ENCODE results near the gene HSPBP1. TPM values are rescaled to one million over a fixed set of nuclear protein-coding genes. Genes with fewer than 3 reads are reported as not detected.

The HSPBP1 gene
- total and polyA plus RNA-seq, 9 of the 15 experiments (the other 6 are each of a cell fraction or from before 2014, with no cell fraction given) = 0.83 to 81.3 (median 21.8) TPM

DNA sequence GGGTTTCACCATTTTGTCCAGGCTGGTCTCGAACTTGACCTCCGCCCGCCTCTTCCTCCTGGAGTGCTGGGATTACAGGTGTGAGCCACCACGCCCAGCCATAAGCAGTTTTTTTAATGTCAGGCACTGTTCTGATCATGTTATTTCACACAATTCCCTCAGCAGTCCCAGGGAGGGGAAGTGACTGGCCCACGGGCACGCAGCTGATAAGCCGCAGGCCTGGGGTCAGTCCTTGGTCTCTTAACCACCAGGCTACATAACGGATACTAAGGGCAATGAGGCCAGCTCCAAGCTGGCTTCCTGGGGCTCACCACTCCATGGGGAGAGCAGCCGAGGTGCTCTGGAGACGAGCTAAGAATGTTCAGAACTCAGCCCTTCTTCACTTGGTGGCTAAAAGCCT, 17.4 kb upstream of the HSPBP1 start (continued):
- TF ChIP-seq, protein P1, sequence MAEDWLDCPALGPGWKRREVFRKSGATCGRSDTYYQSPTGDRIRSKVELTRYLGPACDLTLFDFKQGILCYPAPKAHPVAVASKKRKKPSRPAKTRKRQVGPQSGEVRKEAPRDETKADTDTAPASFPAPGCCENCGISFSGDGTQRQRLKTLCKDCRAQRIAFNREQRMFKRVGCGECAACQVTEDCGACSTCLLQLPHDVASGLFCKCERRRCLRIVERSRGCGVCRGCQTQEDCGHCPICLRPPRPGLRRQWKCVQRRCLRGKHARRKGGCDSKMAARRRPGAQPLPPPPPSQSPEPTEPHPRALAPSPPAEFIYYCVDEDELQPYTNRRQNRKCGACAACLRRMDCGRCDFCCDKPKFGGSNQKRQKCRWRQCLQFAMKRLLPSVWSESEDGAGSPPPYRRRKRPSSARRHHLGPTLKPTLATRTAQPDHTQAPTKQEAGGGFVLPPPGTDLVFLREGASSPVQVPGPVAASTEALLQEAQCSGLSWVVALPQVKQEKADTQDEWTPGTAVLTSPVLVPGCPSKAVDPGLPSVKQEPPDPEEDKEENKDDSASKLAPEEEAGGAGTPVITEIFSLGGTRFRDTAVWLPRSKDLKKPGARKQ (CRISPR knock-in tag; IDR thresholded peaks at IDR 0.05) = no peak
- TF ChIP-seq SPI1 (IDR thresholded peaks at IDR 0.05; ENCODE audit: borderline replicate concordance, low read depth, low read length) (peak; percentile 75), POU5F1 (IDR thresholded peaks at IDR 0.05; ENCODE audit: borderline replicate concordance, low read depth, low read length, partially characterized antibody) (no peak), RBFOX2 (IDR thresholded peaks at IDR 0.05; ENCODE audit: low read depth, low read length) (0 out of 2 replicates have a peak, but pooled peaks have one; percentile 21), ZFP1 (CRISPR knock-in tag; IDR thresholded peaks at IDR 0.05) (no peak), EP400 (IDR thresholded peaks at IDR 0.05) (no peak)
- TF ChIP-seq, protein P2, sequence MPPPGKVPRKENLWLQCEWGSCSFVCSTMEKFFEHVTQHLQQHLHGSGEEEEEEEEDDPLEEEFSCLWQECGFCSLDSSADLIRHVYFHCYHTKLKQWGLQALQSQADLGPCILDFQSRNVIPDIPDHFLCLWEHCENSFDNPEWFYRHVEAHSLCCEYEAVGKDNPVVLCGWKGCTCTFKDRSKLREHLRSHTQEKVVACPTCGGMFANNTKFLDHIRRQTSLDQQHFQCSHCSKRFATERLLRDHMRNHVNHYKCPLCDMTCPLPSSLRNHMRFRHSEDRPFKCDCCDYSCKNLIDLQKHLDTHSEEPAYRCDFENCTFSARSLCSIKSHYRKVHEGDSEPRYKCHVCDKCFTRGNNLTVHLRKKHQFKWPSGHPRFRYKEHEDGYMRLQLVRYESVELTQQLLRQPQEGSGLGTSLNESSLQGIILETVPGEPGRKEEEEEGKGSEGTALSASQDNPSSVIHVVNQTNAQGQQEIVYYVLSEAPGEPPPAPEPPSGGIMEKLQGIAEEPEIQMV (tag; conservative IDR thresholded peaks at IDR 0.05; ENCODE audit: low read depth) = no peak
